Kidney (tissue), 14 donors: ENCODE results near the gene KIAA1191. TPM values are rescaled to one million over a fixed set of nuclear protein-coding genes. Genes with fewer than 3 reads are reported as not detected.

ENCODE experiments used
- DNase-seq, 5 donors: peaks; one replicate each; pipeline ENCODE4 v3.0.0-alpha.2; 2013 to 2020
- FAIRE-seq: peaks from 2 replicates; lab custom pipeline; 2012; peaks lifted over from hg19 to GRCh38; lab: Jason Lieb, UNC
- H3K27ac ChIP-seq, 2 donors: one replicate each; pipeline ENCODE4 v1.7.0; 2013; ENCODE audit warnings: low read depth in 2 of 2, low read length in 2 of 2, inconsistent platforms in 1 of 2
- H3K27me3 ChIP-seq: one replicate; pipeline ENCODE4 v1.7.1; 2013; ENCODE audit warnings: low read length, inconsistent platforms; ENCODE audit not compliant: control insufficient read depth, insufficient read depth
- H3K36me3 ChIP-seq, 3 donors: one replicate each; pipeline versions ENCODE4 v1.7.0 to v1.7.1; 2013; ENCODE audit warnings: low read length in 3 of 3, control low read depth in 1 of 3, inconsistent platforms in 1 of 3; ENCODE audit not compliant: insufficient read depth in 3 of 3, control insufficient read depth in 2 of 3
- H3K4me1 ChIP-seq, 3 donors: one replicate each; pipeline versions ENCODE4 v1.7.0 to v1.7.1; 2013; ENCODE audit warnings: low read length in 3 of 3, inconsistent platforms in 1 of 3, low read depth in 1 of 3; ENCODE audit not compliant: control insufficient read depth in 2 of 3, insufficient read depth in 2 of 3
- H3K4me3 ChIP-seq, 3 donors: one replicate each; pipeline versions ENCODE4 v1.7.0 to v1.8.1; 2013; ENCODE audit warnings: low read length in 3 of 3, control low read depth in 1 of 3, inconsistent platforms in 1 of 3
- H3K9ac ChIP-seq, 3 donors: one replicate each; pipeline versions ENCODE4 v1.7.0 to v1.7.1; 2013; ENCODE audit warnings: low read length in 3 of 3, control low read depth in 1 of 3, inconsistent platforms in 1 of 3
- H3K9me3 ChIP-seq, 3 donors: one replicate each; pipeline versions ENCODE4 v1.7.0 to v1.7.1; 2013; ENCODE audit warnings: low read length in 3 of 3, control low read depth in 1 of 3, inconsistent platforms in 1 of 3; ENCODE audit not compliant: control insufficient read depth in 2 of 3, insufficient read depth in 1 of 3
- CTCF ChIP-seq: IDR thresholded peaks from 3 replicates; pipeline ENCODE4 v1.5.1; 2012; ENCODE audit warnings: mild to moderate bottlenecking, moderate library complexity, borderline replicate concordance; ENCODE audit not compliant: insufficient read depth; ENCODE audit errors: extremely low read depth
- intact Hi-C: fragments of 100-400 bp; cut with DNase I; formaldehyde crosslinking; loops from one replicate; pipeline ENCODE4 v1.11.1; 2022
- polyA plus RNA-seq: library from polyadenylated mRNA; stranded (reverse); fragments of 350-450 nt; fragmentation: Illumina TruSeq; extraction: RNeasy Lipid Tissue Mini Kit (QIAGEN cat#74804); gene quantifications from one replicate; pipeline ENCODE4 v1.2.3, GENCODE V29; 2014; ENCODE audit warnings: low read depth, low replicate concordance; ENCODE audit not compliant: insufficient read depth
- total RNA-seq: library from RNA; stranded (reverse); fragmentation: NEBNext Ultra II Directional; extraction: Animal tissue kit (Norgen Biotek cat#: 25700); gene quantifications from one replicate; pipeline ENCODE4 v1.2.1, GENCODE V29; 2021
- donor health status: control.
- donor health status: control.
- donor health status: control.
- donor health status: control.
- donor health status: control.
- donor health status: DM: yes; HTN: yes; CAD: no.
- donor health status: Normal renal cell carcinoma (clear cell type).

KIAA1191 gene
- total and polyA plus RNA-seq, 2 donors from 2014 or later: 109 to 208 TPM

DNA sequence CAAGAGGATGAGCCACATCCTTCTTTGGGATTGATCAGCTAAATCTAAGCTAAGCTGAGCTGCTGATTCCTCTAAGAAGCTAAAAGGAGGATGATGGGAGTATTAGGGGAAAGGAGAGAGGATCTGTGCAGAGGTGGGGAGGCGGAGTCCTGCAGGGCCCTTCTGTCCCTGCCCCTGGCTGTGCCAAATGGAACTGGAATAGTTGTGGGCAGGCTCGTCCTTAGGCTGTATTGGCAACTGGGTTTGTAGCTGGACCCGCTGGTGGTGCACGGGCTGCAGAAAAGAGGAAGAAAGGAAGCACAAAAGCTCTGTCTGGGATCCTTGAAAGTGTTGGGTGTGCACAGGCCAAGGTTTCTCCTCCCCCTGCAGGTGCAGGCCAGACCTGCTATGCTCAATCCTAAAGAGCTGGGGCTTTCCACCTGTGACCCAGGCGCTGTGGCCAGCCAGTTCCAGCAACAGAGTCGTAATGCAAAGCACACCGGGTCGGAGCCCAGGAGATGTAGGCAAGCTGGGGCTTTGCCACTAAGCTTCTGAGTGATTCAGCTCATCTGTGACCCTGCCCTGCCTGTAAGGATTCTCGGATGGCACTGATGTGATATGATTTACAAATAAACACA is 45.0 kb upstream of the KIAA1191 start:
- no peak for TF ChIP-seq CTCF
- peaks cover 0 to 8% (median 0%) of the 10 kb centered on the region in 3 donors for H3K36me3 ChIP-seq
- no peak for DNase-seq
- no peak overlapping the region for H3K4me3 ChIP-seq
- no peaks in the 10 kb centered on the region for H3K9me3 ChIP-seq
- H3K27ac ChIP-seq: no peak overlapping the region
- no peaks in the 10 kb centered on the region for H3K4me1 ChIP-seq
- no peak overlapping the region for H3K9ac ChIP-seq
- intact Hi-C loops: no loop called here
- no peak for FAIRE-seq
- no peaks in the 10 kb centered on the region for H3K27me3 ChIP-seq

DNA sequence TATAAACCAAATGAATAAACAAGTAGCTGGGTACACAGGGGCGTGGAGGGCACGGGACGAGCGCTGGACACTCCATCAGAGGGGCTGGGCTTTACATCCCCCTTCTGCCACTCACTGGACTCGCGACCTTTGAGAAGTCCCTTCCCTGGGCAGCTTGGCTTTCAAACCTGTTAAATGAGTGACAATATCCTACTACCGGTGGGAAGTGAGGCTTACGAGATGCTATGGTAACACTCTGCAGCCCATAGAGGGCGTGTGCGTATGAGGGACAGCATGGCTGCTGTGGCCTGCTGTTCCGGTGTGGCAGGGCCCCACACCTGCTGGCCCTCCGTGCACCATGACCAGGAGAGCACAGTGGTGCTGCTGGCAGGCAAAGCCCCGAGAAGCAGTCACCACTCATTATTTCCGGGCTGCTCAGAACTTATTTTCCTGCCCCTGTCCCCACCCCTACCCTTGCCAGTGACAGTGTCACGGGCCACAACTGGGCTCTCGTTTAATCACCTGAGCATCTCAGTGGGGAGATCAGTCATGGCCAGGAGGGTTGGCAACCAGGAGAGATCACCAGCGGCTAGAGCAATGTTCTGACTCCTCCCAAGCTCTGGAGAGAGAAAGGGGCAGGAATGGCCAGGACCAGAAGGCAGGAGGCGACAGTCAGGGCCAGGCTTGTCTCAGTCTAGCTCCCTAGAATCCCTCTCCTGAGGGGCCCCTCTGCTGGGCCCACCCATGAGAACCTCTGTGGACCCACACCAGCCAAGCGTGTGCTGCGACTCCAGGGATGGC is 44.3 kb upstream of the KIAA1191 start:
- FAIRE-seq: no peak
- Histone ChIP-seq H3K36me3 (peaks cover 0 to 8% (median 0%) of the 10 kb centered on the region in 3 donors), H3K9me3 (no peaks in the 10 kb centered on the region), H3K4me1 (no peaks in the 10 kb centered on the region), H3K9ac (no peak overlapping the region), H3K27ac (no peak overlapping the region), H3K27me3 (no peaks in the 10 kb centered on the region), H3K4me3 (no peak overlapping the region)
- TF ChIP-seq CTCF: no peak
- DNase-seq: no peak
- intact Hi-C loops: no loop called here

DNA sequence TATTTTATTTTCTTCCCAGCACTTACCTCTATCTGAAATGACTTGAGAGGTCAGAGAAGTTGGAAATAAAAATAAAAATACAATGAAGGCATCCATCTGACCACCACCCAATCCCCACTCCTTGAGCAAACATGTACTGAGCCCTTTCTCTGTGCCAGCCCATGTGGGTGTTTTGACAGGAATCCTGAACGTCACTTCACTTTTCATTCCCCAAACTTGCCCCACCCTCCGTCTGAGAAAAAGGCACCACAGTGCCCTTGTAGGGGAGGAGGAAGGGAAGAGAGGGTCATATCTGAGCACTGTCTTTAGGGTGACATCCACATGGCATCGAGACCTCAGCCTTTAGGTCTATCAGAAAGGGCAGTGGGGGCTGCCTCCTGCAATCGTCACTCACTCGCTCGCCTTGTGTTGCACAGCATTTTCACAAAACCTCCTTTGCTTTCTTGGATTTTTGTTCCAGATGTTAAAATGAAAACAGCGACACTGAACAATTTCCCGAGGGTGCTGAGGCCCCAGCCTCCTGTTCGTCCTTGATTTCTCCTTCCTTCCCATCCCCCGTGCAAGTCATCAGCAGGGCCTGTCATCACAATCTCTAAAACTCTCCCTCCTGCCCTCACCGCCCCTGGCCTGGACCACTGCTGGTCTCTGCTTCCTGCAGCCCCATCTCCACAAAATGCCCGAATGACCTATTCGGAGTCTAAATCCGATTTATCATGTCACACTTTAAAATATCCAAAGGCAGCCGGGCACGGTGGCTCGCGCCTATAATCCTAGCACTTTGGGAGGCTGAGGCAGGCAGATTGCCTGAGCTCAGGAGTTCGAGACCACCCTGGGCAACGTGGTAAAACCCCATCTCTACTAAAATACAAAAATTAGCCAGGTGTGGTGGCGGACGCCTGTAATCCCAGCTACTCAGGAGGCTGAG is 40.0 kb upstream of the KIAA1191 start:
- intact Hi-C loops: no loop called here
- Histone ChIP-seq H3K27ac (no peak overlapping the region), H3K4me3 (no peak overlapping the region), H3K9me3 (no peaks in the 10 kb centered on the region), H3K9ac (no peak overlapping the region), H3K4me1 (no peaks in the 10 kb centered on the region), H3K27me3 (no peaks in the 10 kb centered on the region), H3K36me3 (peaks cover 0 to 2% (median 0%) of the 10 kb centered on the region in 3 donors)
- peak in 1 of 5 donors; percentile 24 for DNase-seq
- TF ChIP-seq CTCF: no peak
- FAIRE-seq: no peak
